Hematopoietic multipotent progenitor cell treated with erythropoietin and hydrocortisone succinate and interleukin-3 and kit ligand, for 8 days (in vitro differentiated cells): ENCODE measurements around the gene SEMA3E.

Source experiments
- DNase-seq: peaks from one replicate; pipeline ENCODE4 v3.0.0-alpha.2; 2015

Gene SEMA3E

GRCh38 chr7:83640731-83641537, 8.0 kb downstream of the SEMA3E start:
- DNase-seq = no peak

DNA sequence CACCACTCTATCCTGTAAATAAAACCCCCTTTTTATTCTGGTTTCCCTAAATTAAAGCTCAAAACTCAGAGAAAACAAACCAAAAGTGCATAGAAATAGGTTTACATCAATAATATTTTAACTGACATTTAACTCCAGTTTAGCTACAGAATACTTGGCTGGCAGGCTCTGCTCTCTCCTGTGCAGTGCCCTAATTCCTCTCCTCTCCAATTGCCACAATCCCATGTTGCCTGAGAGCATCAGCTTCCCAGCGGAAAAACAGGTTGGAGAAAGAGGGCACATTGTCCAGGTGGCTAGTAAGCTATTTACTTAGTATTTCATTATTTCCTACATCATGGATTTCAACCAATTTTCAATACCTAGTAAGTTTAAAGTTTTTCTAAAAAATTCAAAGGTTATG, 8.7 kb downstream of the SEMA3E start:
- DNase-seq = no peak

DNA sequence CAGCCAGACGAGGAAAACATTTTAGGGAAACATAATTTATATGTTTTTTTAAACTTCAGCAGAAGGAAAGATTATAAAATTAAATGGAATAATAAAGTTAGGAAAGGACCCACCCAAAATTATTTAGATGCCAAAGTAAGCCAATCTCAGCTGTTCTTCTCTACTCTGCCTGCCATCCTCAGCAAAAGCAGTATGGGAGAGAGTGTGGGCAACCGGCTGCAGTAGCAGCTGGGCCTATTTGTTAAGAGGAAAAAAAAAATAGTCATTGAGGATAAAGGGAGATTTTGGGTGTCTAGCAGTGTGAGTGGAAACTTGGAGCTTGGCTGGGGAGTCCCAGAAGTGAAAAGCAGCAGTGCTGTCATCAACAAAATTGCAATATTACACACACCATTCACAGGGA, 15.4 kb downstream of the SEMA3E start:
- no peak for DNase-seq

DNA sequence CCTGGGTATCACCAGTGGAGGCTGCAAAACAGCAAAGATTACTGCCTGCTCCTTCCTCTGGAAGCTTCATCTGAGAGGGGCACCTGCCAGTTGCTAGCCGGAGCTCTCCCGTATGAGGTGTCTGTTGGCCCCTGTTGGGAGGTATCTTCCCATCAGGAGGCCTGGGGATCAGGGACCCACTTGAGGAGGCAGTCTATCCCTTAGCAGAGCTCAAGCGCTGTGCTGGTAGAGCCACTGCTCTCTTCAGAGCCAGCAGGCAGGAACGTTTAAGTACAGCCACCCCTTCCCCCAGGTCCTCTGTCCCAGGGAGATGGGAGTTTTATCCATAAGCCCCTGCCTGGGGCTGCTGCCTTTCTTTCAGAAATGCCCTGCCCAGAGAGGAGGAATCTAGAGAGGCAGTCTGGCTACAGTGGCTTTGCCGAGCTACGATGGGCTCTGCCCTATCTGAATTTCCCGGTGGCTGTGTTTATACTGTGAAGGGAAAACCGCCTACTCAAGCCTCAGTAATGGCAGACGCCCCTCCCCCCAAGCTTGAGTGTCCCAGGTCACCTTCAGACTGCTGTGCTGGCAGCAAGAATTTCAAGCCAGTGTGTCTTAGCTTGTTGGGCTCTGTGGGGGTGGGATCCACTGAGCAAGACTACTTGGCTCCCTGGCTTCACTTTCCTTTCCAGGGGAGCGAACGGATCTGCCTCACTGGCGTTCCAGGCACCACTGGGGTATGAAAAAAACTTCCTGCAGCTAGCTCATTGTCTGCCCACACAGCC, 19.6 kb downstream of the SEMA3E start:
- DNase-seq = no peak

DNA sequence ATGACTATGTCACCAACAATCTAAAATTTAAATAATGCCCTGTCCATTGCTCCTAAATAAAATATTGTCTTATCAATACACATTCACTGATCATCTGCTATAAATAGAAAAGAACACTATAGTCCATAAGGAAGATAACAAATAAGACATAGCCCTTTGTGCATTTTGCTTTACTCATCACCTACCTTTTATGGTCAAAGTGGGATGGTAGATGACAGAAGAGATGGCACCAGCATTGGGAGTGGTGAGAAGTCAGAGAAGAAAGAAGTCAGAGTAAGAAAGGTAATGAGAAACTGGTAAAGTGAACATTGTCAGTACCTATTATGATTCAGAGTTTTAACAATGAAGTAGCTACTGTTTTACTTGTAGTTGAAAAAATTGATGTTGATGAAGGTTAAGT, 31.1 kb downstream of the SEMA3E start:
- no peak for DNase-seq

GRCh38 chr7:83614112-83614511, 34.8 kb downstream of the SEMA3E start:
- DNase-seq = no peak

- no peak for DNase-seq
Observed at GRCh38 chr7:83613232-83613631, 35.7 kb downstream of the SEMA3E start.

DNA sequence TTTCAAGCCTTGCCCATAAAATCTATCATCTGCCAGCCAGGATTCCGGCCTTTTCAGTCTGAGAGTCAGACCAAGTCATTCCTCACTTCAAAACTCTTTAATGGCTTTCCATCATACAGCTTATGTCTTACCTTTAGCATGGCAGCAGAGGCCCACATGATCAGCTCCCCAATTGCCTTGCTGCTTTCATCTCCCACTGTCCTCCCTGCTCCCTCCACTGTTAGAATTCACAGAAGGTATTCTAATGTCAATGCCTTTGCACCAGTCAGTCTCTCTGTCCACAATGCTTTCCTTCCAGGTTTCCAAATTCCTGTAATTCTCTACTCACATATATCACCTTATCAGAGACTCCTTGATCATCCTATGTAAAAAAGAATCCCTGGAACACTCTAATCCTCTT, 37.2 kb downstream of the SEMA3E start:
- DNase-seq = no peak

- no peak for DNase-seq
Observed at GRCh38 chr7:83610649-83611304, 38.2 kb downstream of the SEMA3E start.

DNA sequence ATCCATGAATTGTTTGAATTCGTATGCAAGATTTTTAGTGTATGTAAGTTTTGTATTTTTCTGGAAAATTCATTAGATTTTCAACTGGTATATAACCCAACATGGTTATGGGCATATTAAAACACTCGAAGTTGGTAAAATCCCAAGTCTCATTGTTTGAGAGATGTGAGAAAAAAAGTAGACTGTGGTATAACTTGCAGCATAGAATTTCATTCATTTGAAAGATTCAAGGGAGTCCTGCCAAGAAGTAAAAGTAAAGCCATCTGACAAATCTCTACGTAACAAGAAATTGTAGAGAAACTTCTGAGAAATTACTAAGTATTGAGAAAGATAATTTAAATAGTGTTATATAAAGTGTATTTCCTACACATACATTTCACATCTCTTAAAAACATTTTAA, 40.2 kb downstream of the SEMA3E start:
- DNase-seq = no peak

DNA sequence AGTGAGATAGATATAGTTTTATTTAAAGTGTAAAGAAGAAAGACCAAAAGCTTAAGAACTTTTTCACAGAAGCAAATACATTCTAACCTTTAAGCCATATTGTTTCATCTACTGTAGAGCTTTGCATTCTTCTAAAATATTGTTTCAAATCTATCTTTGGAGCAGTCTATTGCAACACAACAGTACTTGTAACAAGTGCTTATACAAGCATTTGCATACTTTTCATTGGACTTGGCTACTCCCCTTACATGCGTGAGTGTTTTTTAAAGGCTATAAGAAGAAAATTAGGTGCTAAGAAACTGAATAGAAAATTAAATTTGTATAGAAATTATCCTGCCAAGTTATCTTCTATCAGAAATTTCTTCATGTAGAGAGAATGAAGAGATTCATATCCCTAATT, 45.3 kb downstream of the SEMA3E start:
- no peak for DNase-seq

DNA sequence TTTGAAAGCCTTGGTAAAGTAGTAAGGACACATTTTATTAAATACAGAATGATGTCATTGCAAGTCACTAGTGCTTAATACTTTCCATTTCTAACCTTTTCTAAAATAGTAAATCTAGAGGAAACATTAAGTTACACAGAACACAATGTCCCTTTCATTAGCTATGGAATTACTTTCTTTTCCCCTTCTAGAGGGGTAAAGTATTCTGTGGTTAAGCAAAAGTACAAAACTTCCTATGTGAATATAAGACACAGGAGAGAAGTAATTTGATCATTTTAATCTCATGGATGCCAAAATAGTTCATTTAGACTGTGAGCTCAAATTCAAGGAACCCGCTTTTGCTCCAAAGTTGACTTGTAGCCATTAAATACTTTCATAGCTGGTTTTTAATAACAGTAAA, 49.8 kb downstream of the SEMA3E start:
- no peak for DNase-seq

DNA sequence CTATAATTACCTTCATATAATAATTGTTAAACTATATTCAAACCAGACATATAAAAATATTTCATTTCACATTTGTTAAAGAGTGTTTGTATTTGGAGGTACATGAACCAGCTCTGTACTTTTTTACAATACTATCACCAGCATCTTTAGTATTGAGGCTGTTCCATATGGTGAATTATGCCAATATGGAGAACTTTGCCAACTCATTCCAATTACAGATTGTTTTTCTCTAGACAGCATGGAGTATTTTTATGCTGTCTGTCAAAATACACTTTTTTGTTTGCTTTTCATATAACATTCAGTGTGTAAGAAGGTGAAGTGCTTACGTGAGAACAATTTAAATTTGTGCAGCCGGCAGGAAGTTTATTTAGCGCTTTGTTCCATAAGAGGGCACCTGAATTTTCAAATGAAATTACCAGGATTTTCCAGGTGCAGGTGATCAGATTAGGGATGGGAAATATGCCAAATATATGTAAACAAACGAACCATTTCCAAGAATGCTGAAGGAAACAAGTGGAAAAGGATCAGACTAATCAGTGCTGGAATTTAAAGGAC, 54.9 kb downstream of the SEMA3E start:
- no peak for DNase-seq

DNA sequence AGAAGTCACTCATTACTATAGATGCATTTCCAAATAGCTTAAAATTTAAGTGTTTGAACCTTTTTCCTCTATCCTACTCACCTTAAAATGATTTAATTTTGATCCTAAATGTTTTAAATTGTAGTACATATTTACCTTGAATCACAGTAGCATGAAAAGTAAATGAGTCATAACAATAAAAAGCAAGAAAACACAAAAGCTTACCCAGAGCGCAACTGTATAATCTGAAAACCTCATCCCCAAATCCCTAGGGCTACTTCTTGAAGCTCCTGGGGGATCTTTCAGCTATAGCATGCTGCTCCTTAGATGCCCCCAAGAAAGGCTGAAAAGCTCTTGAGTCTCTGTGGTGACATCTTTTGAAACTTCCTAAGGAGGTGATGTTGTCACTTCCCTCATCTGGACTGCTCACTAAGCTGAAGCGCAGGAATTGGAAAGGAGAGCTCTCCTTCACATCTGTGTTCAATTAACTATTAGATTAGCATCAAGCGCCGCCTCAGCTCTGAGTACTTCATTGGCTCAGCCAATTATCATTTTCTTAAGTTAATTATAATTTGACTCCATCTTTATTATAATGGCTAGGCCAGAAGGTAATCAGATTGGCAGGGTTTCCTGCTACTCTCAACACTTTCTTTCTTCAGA, 60.2 kb downstream of the SEMA3E start:
- no peak for DNase-seq

DNA sequence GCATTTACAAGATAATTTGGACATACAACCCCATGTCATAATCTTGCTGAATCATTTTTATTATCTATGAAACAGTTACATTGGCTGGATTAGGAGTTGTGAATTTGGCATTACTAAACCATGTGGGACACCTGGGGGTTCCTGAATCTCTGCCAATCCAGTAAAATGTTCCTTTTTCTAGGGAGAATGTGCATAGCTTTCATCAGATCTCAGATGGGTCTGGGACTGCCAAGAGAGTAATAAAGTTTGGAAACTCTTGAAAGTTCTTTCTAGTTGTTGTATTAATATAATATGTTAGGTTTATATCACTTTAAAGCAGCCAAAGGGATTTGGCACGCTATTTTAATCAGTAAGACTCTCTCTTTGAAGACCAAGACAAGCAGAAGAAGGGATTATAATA, 62.7 kb downstream of the SEMA3E start:
- no peak for DNase-seq

GRCh38 chr7:83581667-83582435, 67.1 kb downstream of the SEMA3E start:
- no peak for DNase-seq

GRCh38 chr7:83579740-83580139, 69.2 kb downstream of the SEMA3E start:
- no peak for DNase-seq

DNA sequence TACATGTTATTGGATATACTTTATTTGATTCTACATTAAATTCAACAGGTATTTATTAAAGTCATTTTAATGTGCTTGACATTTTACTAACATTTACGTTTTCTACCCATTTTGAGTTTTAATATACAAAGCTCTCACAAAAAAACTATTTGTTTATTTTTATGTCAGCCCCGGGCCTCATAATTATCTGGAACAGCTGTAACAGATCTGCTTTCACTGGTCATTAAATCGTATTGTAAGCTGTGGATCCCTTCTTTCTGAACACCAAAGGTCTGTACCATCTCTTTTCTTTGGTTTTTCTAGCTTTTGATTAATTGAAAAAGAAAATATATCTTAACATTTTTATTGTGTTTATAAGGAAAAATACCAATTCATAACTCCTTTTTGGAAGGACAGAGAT, 73.5 kb downstream of the SEMA3E start:
- no peak for DNase-seq

DNA sequence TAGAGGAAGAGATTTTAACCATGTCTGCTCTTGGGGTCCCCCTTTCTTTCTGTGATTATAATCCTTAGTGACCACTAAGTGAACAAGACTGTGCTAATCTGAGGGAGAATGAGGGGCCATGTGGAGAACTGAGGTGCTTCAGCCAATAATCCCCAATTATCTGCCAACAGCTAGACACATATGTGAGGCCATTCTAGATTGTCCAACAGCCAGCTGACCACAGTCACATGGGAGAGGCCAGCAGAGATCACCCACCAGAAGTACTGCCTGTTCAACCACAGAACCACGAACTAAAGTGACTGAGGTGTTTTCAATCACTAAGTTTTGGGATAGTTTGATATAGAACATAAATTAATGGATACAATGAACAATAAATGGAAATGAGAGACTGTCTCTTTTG, 74.3 kb downstream of the SEMA3E start:
- no peak for DNase-seq

DNA sequence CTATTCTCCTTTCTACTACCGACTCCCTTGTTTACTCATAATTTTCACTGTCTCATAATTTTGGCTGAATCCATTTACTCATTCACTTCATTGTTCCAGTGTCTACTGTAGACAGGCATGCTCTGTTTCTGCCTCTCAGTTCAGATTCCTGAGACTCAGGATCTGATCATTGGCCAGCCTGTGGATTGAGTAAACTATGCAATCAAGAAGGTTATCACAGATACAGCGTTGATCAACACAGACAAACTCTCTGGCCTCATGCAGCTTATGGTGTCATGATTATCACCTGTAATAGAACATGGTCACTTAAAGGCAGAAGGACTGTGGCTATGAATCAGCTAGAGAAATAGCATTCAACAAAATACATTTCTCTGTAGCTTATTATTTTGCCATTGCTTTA, 86.0 kb downstream of the SEMA3E start:
- DNase-seq = no peak

GRCh38 chr7:83562289-83562688, 86.7 kb downstream of the SEMA3E start:
- DNase-seq = no peak

DNA sequence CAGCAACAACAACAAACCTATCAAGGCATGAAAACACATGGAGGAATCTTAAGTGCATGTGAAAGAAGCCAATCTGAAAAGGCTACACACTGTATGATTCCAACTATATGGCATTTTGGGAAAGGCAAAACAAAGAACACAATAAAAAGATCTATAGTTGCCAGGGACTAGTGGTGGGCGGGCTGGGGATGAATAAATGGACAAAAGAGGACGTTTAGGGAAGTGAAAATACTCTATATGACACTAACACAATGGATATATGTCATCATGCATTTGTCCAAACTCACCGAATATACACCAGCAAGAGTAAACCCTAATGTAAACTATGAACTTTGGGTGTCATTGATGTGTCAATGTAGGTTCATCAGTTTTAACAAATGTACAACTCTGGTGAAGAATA, 89.1 kb downstream of the SEMA3E start:
- no peak for DNase-seq
